Epithelial cell of alveolus of lung (primary cell): Measurements from ENCODE around the gene AGGF1. TPM values are rescaled to one million over a fixed set of nuclear protein-coding genes. Genes with fewer than 3 reads are reported as not detected.

Experiments used
- total RNA-seq: library from RNA; depleted of rRNA; stranded (reverse); fragments of >200 nt; gene quantifications from 2 replicates; pipeline ENCODE4 v1.2.1, GENCODE V29; 2015

AGGF1 gene
- 21.7 and 22.4 TPM in 2 replicates for total RNA-seq

DNA sequence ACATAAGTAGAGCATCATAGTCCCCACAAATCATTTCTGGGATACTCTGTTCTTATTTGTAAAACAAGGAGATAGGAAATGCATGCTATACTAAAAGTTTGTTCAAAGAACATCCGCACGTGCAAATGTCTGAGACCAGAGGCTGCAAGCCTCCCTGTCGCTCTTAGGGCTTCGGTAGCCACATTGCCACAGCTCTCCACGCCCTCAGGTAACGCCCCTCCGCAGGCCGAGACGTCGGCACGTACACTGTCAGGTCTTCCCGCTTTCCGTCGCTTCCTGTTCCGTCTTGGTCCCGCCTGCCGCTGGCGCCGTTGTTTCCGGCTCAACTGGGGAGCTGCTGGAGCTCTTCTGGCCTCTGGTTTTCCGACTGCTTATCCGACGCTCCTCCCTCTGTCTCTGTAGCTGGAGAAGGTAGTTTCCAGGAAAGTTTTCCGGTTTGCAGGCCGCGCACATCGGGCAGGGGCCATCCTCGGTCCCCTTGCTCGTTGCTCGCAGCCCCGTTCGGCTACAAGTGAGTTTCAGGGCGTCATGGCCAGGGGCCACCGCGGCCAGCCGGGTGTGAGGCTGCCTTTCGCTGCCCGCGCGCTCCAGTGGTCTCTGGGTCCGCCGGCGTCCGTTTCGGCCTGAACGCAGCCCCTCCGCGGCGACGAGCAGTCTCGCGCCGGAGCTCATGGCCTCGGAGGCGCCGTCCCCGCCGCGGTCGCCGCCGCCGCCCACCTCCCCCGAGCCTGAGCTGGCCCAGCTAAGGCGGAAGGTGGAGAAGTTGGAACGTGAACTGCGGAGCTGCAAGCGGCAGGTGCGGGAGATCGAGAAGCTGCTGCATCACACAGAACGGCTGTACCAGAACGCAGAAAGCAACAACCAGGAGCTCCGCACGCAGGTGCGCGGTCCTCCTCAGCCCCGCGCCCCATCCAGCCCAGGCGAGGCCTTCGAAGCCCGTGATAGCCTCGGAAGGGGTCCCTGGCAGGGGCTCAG, at the start of gene AGGF1:
AGGF1 (plus strand) TSS at position 308 of the 975 bp plus-strand sequence; CDS start at position 671, 363 bp downstream.

DNA sequence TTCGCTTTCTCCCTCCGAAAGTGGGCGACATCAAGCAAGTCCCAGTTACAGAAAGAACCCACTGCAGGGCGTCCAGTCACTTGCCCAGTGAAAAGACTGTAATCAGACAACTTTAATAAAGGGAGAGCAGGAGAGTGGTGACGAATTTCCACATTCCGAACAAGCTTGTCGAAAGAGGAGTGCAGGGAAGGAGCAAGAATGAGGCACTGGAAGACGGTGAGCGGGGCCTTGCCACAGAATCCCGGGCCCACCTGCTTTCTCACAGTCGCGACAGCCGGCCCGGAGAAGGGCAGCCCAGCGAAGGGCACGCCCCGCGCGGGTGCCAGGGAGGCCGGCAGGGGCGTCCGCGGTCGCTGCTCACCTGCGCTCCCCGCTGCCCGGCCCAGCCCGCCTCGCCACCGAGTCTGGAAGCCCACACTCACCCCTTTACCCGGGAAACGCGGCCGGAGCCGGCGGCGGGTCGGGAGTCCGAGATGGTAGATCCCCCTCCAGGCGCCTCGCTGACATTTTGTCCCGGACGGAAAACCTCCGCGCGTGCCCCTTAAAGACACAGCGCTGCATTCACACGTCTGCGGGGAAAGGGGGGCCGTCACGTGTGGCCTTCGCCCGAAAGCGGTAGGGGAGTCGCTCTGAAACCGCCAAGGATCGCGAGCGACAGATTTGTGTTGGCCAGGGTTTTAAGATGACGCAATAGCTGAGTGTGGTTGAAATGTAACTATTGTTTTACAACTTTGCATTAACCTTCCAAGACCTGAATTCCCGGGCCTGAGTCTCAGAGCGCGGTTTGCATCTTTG, 56.7 kb downstream of the AGGF1 start, which contains the start of gene ZBED3:
ZBED3 (minus strand) TSS at position 597 of the 795 bp plus-strand sequence. CDS start 9,407 bp downstream, outside the sequence.

Other genes with a start within 250 kb of the AGGF1 start
- 13.0 and 125 TPM in 2 replicates for gene F2RL1, start 211.4 kb upstream of the AGGF1 start, total RNA-seq
- not detected in 2 replicates for gene S100Z, start 180.4 kb upstream of the AGGF1 start, total RNA-seq
- gene CRHBP, start 77.4 kb upstream of the AGGF1 start, total RNA-seq = not detected in 2 replicates
- 0.65 and 1.7 TPM in 2 replicates for gene ZBED3, start 56.9 kb downstream of the AGGF1 start, total RNA-seq
- 0.13 and 1.2 TPM in 2 replicates for gene PDE8B, start 180.3 kb downstream of the AGGF1 start, total RNA-seq